Fibroblast of skin of scalp (primary cell): ENCODE measurements around the gene IL25.
"Not testable (repeated sequence)": the region's sequence is repeated elsewhere in the genome, so short reads cannot be mapped to it uniquely, and the experiment has no call there.

ENCODE experiments used
- DNase-seq: peaks from one replicate; pipeline ENCODE4 v3.0.0-alpha.2; 2013

Gene IL25

GRCh38 chr14:23389871-23390270 lies 17.3 kb downstream of the IL25 start:
- DNase-seq, result not testable (repeated sequence)

GRCh38 chr14:23392613-23393012 lies 20.0 kb downstream of the IL25 start:
- DNase-seq, result no peak

GRCh38 chr14:23396126-23396525 lies 23.5 kb downstream of the IL25 start:
- DNase-seq, result no peak

- no peak for DNase-seq
Measured at GRCh38 chr14:23396781-23397407, 24.3 kb downstream of the IL25 start.

- no peak for DNase-seq
Measured at GRCh38 chr14:23398348-23398747, 25.7 kb downstream of the IL25 start.

- no peak for DNase-seq
Measured at GRCh38 chr14:23399136-23399535, 26.5 kb downstream of the IL25 start.

- DNase-seq, result no peak
Measured at GRCh38 chr14:23399591-23399990, 27.0 kb downstream of the IL25 start.

GRCh38 chr14:23400496-23401149 lies 28.0 kb downstream of the IL25 start:
- not testable (repeated sequence) for DNase-seq

- no peak for DNase-seq
Measured at GRCh38 chr14:23401291-23401690, 28.7 kb downstream of the IL25 start.

GRCh38 chr14:23402296-23403138 lies 29.9 kb downstream of the IL25 start:
- DNase-seq, result no peak

- no peak for DNase-seq
Measured at GRCh38 chr14:23403139-23403438, 30.5 kb downstream of the IL25 start.

GRCh38 chr14:23403908-23404307 lies 31.3 kb downstream of the IL25 start:
- DNase-seq, result no peak

GRCh38 chr14:23404331-23404900 lies 31.8 kb downstream of the IL25 start:
- no peak for DNase-seq

GRCh38 chr14:23405096-23405495 lies 32.5 kb downstream of the IL25 start:
- DNase-seq, result no peak

- no peak for DNase-seq
Measured at GRCh38 chr14:23405516-23406025, 33.0 kb downstream of the IL25 start.

- no peak for DNase-seq
Measured at GRCh38 chr14:23406244-23406643, 33.6 kb downstream of the IL25 start.

GRCh38 chr14:23406725-23407355 lies 34.2 kb downstream of the IL25 start:
- DNase-seq, result no peak

GRCh38 chr14:23407516-23408306 lies 35.1 kb downstream of the IL25 start, which contains the start of gene MYH6:
Gene MYH6 (minus strand): TSS chr14:23408273. CDS start chr14:23407223, 1,050 bp downstream.
- no peak for DNase-seq

GRCh38 chr14:23408307-23408630 lies 35.7 kb downstream of the IL25 start:
- DNase-seq, result no peak

- DNase-seq, result no peak
Measured at GRCh38 chr14:23409475-23409874, 36.9 kb downstream of the IL25 start.

- DNase-seq, result no peak
Measured at GRCh38 chr14:23409966-23410635, 37.5 kb downstream of the IL25 start.
